WI38 (cell line): ENCODE results near the gene ISCU.
"Not testable (repeated sequence)": the region's sequence is repeated elsewhere in the genome, so short reads cannot be mapped to it uniquely, and the experiment has no call there.

Experiments used
- H3K4me3 ChIP-seq: 2 replicates; pipeline ENCODE4 v1.5.1; 2011; ENCODE audit warnings: low read depth, mild to moderate bottlenecking, control low read depth, low read length
- TF ChIP-seq, protein P1 (sequence below): IDR thresholded peaks from 2 replicates; pipeline ENCODE4 v1.5.1; 2012; ENCODE audit warnings: low read depth, mild to moderate bottlenecking, control low read depth, low read length

Gene ISCU

DNA sequence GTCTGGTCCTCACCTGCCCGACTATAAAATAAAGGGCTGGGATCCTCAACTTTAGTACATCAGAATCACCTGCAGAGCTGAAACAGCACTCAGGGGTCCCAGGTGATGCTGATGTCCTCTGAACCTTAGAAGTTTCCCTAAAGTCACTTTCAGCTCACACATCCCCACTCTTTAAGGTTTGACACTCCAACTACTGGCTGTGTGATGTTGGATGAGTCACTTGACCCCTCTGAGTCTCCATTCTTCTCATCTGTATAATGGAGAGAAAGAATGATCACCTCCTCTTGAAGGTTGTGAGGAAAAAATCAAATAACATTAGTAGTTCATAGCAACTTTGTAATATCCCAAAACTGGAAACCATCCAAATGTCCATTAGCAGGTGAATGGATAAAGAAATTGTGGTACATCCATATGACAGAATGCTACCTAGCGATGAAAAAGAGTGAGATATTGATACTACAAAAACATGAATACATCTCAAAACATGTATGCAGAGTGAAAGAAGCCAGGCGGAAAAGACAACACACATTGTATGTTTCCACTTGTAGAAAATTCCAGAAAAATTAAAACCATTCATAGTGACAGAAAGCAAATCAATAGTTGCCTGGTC lies 22.2 kb downstream of the ISCU start:
- TF ChIP-seq, protein P1, sequence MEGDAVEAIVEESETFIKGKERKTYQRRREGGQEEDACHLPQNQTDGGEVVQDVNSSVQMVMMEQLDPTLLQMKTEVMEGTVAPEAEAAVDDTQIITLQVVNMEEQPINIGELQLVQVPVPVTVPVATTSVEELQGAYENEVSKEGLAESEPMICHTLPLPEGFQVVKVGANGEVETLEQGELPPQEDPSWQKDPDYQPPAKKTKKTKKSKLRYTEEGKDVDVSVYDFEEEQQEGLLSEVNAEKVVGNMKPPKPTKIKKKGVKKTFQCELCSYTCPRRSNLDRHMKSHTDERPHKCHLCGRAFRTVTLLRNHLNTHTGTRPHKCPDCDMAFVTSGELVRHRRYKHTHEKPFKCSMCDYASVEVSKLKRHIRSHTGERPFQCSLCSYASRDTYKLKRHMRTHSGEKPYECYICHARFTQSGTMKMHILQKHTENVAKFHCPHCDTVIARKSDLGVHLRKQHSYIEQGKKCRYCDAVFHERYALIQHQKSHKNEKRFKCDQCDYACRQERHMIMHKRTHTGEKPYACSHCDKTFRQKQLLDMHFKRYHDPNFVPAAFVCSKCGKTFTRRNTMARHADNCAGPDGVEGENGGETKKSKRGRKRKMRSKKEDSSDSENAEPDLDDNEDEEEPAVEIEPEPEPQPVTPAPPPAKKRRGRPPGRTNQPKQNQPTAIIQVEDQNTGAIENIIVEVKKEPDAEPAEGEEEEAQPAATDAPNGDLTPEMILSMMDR, result no peak
- H3K4me3 ChIP-seq, result no peak overlapping the region

DNA sequence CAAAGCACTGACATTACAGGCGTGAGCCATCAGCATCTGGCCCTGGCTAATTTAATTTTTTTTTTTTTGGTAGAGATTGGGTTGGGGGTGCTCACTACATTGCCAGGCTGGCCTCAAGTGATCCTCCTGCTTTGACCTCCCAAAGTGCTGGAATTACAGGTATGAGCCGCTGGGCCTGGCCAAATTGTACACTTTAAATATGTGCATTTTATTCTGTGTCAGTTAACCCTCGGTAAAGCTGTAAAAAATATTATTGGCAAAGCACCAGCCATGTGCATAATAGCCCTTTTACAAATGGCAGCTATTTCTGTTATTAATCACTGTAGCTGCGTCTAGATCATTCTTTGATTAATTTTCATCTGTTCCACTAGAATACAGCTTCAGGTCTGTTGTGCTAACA lies 23.5 kb downstream of the ISCU start:
- TF ChIP-seq, protein P1, result no peak
- H3K4me3 ChIP-seq, result no peak overlapping the region

- no peak overlapping the region for H3K4me3 ChIP-seq
- TF ChIP-seq, protein P1, result no peak
These were observed 23.9 kb downstream of the ISCU start for GRCh38 chr12:108586306-108586705.

DNA sequence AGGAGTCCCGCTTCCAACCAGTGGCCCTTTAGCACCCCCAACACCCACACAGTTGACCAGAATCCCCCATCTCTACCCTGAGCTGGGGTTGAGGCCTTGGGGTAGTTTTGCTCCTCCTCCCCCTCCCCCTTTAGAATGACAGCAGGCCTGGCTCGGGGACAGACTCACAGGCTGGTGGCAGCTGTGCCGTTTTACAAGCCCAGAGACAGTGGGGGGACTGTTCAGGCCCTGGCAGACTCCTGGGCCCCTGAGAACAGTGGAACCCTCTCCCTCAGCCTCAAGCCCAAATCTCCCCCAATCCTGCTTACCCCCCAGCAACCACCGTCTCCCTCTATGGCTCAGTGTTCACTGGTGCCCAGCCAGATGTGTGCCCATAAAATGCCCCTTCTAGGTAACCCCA lies 25.4 kb downstream of the ISCU start:
- H3K4me3 ChIP-seq, result no peak overlapping the region
- TF ChIP-seq, protein P1, result no peak

DNA sequence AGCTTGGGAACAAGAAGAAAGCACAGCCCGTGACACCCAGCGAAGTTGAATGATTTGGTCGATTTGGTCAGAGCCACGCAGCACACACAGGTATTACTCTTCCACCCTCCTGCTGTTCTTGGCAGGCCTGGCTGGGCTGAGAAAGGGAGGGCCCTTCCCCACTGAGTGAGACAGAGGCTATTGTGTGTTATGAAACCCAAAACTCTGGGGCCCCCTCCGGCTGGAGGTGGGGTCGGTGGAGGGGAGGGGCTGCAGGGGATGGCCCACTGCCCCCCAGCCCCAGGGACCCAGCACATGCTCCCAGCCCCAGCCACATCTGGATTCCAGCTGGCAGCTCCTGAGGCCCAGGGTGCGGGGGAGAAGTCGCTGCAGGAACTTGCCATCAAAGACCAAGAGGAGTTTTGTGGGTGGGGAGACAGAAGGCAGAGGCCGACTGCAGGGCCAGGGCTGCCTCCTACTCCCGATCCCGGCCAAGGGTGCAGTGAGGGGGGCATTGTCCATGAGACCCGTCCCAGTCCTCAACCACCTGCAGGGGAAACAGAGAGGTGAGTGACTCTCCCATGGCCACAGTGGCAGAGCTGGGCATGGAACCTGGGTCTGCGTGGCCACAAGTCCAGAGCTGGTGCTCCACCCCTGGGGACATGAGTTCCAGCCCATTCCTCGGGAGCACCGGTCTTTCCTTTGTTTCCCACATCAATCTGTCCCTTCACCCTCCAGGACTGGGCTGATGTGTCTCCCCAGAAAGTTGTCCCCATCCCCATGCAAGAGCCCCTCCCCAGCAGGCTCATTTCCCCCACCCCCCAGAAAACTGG lies 26.8 kb downstream of the ISCU start:
- TF ChIP-seq, protein P1, result no peak
- no peak overlapping the region for H3K4me3 ChIP-seq

DNA sequence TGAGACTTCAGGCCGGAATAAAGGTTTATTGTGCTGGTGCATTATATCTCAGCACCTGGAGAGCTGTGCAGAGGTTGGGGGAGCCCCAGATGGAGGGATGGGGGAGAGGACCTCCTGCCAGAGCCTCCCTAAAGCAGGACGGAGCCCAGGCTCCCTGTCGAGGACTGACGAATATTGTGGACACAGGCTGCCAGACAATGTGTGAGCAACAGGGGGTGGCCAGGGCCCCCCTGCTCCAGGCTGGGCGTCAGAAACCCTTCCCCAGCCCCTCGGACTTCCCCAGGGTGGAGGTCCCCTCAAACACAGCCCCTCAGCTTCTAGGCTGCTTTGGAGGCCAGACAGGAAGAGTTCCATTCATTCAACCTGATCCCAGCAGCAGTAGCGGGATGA lies 27.4 kb downstream of the ISCU start:
- TF ChIP-seq, protein P1, result no peak
- no peak overlapping the region for H3K4me3 ChIP-seq

- H3K4me3 ChIP-seq, result not testable (repeated sequence)
These were observed 28.1 kb downstream of the ISCU start for GRCh38 chr12:108590463-108590862.
